HL-60 (cell line): ENCODE data around the gene SPINK4.

Source experiments
- DNase-seq, 2 experiments: peaks; one replicate each; pipeline ENCODE4 v3.0.0-alpha.2; 2010 to 2020; ENCODE audit warnings: low read depth in 1 of 2, low spot score in 1 of 2
- H3K27ac ChIP-seq: fragments of 250-450 bp; sonication (Bioruptor Pico); replicated peaks from 2 replicates; pipeline ENCODE4 v1.5.1; 2020; ENCODE audit warnings: mild to moderate bottlenecking, moderate library complexity
- H3K27me3 ChIP-seq: fragments of 250-450 bp; sonication (Bioruptor Pico); 2 replicates; pipeline ENCODE4 v1.5.1; 2021; ENCODE audit warnings: mild to moderate bottlenecking, moderate library complexity; ENCODE audit not compliant: insufficient read depth, poor library complexity, severe bottlenecking
- H3K4me3 ChIP-seq: replicated peaks from 2 replicates; pipeline ENCODE4 v1.5.1; 2011; ENCODE audit warnings: mild to moderate bottlenecking, control low read depth, low read length; ENCODE audit not compliant: insufficient read depth
- GABPA ChIP-seq: IDR thresholded peaks from 2 replicates; pipeline ENCODE4 v1.6.1; 2012; ENCODE audit warnings: low read depth
- POLR2AphosphoS5 ChIP-seq: IDR thresholded peaks from 2 replicates; pipeline ENCODE4 v1.6.1; 2012; ENCODE audit warnings: low read depth
- SPI1 ChIP-seq: IDR thresholded peaks from 2 replicates; pipeline ENCODE4 v1.6.1; 2012; ENCODE audit warnings: low read depth, mild to moderate bottlenecking, borderline replicate concordance
- TF ChIP-seq, protein P1 (sequence below): IDR thresholded peaks from 2 replicates; pipeline ENCODE4 v1.6.1; 2012; ENCODE audit warnings: low read depth; ENCODE audit not compliant: insufficient replicate concordance
- TF ChIP-seq, protein P2 (sequence below): IDR thresholded peaks from one replicate; pipeline ENCODE4 v1.5.1; 2011; ENCODE audit warnings: low read length, control low read depth, inconsistent platforms; ENCODE audit not compliant: insufficient read depth

The SPINK4 gene

DNA sequence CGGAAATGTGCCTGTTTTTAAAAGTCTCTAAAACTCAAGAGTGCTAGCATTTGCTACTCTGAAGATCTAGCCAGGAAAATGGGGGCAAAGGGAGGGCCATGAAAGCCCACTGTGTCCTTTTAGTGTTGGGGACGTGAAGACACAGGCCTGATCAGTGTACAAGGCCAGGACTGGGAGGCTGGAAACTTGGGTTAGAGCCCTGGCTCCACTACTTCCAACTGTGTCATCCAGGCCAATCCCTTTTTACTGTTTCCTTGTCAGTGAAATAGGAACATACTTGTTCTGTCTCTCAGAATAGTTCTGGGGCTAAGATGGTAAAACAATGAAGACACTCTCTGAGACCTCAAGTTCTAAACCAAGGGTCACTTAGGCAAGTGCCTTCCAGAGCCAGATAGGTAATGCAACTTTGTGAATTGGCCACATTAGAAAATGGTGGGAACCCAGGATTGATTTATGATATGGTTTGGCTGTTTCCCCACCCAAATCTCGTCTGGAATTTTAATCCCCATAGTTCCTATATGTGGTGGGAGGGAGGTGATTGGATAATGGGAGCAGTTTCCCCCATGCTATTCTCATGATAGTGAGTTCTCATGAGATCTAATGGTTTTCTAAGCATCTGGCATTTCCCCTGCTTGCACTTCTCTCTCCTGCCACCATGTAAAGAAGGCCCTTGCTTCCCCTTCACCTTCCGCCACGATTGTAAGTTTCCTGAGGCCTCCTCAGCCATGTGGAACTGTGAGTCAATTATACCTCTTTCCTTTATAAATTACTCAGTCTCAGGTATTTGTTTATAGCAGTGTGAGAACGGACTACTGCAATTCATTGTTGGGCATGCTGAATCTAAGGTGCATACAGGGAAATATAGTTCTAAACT, 42.5 kb upstream of the SPINK4 start:
- Histone ChIP-seq H3K27ac (no peak overlapping the region), H3K4me3 (no peak overlapping the region), H3K27me3 (no peaks in the 10 kb centered on the region)
- no peak for DNase-seq
- TF ChIP-seq, protein P1, sequence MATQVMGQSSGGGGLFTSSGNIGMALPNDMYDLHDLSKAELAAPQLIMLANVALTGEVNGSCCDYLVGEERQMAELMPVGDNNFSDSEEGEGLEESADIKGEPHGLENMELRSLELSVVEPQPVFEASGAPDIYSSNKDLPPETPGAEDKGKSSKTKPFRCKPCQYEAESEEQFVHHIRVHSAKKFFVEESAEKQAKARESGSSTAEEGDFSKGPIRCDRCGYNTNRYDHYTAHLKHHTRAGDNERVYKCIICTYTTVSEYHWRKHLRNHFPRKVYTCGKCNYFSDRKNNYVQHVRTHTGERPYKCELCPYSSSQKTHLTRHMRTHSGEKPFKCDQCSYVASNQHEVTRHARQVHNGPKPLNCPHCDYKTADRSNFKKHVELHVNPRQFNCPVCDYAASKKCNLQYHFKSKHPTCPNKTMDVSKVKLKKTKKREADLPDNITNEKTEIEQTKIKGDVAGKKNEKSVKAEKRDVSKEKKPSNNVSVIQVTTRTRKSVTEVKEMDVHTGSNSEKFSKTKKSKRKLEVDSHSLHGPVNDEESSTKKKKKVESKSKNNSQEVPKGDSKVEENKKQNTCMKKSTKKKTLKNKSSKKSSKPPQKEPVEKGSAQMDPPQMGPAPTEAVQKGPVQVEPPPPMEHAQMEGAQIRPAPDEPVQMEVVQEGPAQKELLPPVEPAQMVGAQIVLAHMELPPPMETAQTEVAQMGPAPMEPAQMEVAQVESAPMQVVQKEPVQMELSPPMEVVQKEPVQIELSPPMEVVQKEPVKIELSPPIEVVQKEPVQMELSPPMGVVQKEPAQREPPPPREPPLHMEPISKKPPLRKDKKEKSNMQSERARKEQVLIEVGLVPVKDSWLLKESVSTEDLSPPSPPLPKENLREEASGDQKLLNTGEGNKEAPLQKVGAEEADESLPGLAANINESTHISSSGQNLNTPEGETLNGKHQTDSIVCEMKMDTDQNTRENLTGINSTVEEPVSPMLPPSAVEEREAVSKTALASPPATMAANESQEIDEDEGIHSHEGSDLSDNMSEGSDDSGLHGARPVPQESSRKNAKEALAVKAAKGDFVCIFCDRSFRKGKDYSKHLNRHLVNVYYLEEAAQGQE: no peak
- TF ChIP-seq GABPA (no peak), SPI1 (no peak), POLR2AphosphoS5 (no peak)
- TF ChIP-seq, protein P2, sequence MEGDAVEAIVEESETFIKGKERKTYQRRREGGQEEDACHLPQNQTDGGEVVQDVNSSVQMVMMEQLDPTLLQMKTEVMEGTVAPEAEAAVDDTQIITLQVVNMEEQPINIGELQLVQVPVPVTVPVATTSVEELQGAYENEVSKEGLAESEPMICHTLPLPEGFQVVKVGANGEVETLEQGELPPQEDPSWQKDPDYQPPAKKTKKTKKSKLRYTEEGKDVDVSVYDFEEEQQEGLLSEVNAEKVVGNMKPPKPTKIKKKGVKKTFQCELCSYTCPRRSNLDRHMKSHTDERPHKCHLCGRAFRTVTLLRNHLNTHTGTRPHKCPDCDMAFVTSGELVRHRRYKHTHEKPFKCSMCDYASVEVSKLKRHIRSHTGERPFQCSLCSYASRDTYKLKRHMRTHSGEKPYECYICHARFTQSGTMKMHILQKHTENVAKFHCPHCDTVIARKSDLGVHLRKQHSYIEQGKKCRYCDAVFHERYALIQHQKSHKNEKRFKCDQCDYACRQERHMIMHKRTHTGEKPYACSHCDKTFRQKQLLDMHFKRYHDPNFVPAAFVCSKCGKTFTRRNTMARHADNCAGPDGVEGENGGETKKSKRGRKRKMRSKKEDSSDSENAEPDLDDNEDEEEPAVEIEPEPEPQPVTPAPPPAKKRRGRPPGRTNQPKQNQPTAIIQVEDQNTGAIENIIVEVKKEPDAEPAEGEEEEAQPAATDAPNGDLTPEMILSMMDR: no peak

- TF ChIP-seq, protein P1: no peak
- TF ChIP-seq POLR2AphosphoS5: no peak
- TF ChIP-seq, protein P2: no peak
- TF ChIP-seq GABPA: no peak
- no peak for TF ChIP-seq SPI1
- H3K4me3 ChIP-seq: no peak overlapping the region
- DNase-seq: no peak
- no peak overlapping the region for H3K27ac ChIP-seq
- no peaks in the 10 kb centered on the region for H3K27me3 ChIP-seq
Measured at GRCh38 chr9:33198165-33198564, 41.8 kb upstream of the SPINK4 start.

- H3K27ac ChIP-seq: no peak overlapping the region
- TF ChIP-seq GABPA (no peak), POLR2AphosphoS5 (no peak)
- TF ChIP-seq, protein P2: no peak
- no peak for DNase-seq
Measured at GRCh38 chr9:33202018-33202417, 37.9 kb upstream of the SPINK4 start.

More at GRCh38 chr9:33202018-33202417, 37.9 kb upstream of the SPINK4 start:
- H3K27me3 ChIP-seq: no peaks in the 10 kb centered on the region
- H3K4me3 ChIP-seq: no peak overlapping the region
